ENCODE results near the gene SGSM2. TPM values are rescaled to one million over a fixed set of nuclear protein-coding genes. Genes with fewer than 3 reads are reported as not detected.

The SGSM2 gene
- total RNA-seq, 2 donors from 2014 or later = 20.9 to 31.4 TPM

DNA sequence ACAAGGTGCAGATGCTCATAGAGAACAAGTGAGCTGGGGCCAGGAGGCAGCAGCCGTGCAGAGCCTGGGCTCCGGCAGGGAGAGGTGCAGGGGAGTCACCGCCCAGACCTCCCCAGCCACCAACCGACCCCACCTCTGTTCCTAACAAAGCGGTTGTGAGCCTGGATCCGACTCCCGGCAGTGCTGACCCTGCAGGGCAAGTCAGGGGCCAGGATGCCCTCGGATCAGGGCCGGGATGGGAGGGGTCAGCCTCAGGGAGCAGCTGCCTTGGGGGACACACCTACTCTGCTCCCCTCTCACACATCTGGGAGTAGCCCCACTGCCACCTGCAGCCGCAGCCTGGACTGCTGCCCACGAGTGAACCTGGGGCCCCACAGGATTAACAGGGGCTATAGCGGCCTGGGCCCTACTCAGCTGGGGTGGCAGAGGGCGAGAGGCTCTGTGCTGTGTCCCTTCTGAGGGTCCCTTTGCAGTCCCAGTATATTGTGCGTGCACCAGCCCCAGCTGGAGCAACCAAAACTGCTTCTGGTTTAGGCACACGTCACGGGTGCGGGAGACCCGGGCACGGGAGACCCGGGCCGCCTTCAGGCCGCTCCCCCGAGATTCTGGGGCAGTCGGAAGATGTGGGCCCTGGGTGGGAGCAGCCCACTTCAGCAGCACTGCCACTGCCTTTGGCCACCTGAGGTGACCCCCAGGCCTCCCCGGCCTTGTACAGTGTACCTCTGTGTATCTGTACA, 42.4 kb downstream of the SGSM2 start:
- TF ChIP-seq, protein P1, sequence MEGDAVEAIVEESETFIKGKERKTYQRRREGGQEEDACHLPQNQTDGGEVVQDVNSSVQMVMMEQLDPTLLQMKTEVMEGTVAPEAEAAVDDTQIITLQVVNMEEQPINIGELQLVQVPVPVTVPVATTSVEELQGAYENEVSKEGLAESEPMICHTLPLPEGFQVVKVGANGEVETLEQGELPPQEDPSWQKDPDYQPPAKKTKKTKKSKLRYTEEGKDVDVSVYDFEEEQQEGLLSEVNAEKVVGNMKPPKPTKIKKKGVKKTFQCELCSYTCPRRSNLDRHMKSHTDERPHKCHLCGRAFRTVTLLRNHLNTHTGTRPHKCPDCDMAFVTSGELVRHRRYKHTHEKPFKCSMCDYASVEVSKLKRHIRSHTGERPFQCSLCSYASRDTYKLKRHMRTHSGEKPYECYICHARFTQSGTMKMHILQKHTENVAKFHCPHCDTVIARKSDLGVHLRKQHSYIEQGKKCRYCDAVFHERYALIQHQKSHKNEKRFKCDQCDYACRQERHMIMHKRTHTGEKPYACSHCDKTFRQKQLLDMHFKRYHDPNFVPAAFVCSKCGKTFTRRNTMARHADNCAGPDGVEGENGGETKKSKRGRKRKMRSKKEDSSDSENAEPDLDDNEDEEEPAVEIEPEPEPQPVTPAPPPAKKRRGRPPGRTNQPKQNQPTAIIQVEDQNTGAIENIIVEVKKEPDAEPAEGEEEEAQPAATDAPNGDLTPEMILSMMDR (IDR thresholded peaks at IDR 0.05) = no peak
- Histone ChIP-seq H3K27ac (no peak overlapping the region), H3K27me3 (no peaks in the 10 kb centered on the region), H3K9me3 (no peaks in the 10 kb centered on the region), H3K4me1 (peaks cover 0 to 11% of the 10 kb centered on the region in 2 donors), H3K4me3 (no peak overlapping the region), H3K36me3 (peaks cover 29% of the 10 kb centered on the region)
- DNase-seq (ENCODE audit: low spot score) = no peak

DNA sequence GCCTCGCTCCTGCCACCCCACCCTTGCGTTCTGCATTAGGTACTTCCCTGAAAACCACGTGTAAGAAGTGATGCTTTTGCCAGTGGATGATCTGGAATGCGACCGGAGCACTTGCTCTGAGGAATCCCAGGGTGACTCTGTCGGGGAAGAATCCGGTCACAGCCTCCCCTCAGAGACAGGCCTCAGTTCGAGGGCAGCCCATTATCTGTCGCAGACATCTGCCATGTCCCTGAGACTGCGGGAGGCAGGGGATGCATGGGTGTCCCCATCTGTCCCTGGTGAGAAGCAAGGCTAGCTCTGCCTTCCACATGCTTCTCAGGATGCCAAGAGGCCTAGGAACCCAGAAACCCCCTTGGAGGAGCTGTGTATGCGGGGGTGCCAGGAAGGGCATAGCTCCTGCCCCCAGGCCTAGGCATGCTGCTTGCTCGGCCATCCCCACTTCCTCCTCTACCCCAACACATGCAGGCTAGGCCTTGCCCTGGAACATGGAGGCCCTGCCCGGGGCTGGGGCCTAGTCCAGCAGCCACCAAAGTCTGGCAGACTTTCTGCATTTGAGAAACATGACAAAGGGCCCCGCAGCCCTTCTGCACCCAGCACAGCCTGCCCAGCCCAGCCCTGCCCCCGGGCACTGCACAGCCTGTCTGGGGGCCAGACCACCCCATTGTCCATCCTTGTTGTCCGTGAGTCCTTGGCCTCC, 43.1 kb downstream of the SGSM2 start:
- peaks cover 28% of the 10 kb centered on the region for H3K36me3 ChIP-seq
- TF ChIP-seq, protein P1 (IDR thresholded peaks at IDR 0.05) = no peak
- H3K9me3 ChIP-seq = no peaks in the 10 kb centered on the region
- no peak overlapping the region for H3K27ac ChIP-seq
- H3K27me3 ChIP-seq = no peaks in the 10 kb centered on the region
- DNase-seq (ENCODE audit: low spot score) = no peak
- H3K4me1 ChIP-seq = peaks cover 0 to 19% of the 10 kb centered on the region in 2 donors
- H3K4me3 ChIP-seq = no peak overlapping the region

DNA sequence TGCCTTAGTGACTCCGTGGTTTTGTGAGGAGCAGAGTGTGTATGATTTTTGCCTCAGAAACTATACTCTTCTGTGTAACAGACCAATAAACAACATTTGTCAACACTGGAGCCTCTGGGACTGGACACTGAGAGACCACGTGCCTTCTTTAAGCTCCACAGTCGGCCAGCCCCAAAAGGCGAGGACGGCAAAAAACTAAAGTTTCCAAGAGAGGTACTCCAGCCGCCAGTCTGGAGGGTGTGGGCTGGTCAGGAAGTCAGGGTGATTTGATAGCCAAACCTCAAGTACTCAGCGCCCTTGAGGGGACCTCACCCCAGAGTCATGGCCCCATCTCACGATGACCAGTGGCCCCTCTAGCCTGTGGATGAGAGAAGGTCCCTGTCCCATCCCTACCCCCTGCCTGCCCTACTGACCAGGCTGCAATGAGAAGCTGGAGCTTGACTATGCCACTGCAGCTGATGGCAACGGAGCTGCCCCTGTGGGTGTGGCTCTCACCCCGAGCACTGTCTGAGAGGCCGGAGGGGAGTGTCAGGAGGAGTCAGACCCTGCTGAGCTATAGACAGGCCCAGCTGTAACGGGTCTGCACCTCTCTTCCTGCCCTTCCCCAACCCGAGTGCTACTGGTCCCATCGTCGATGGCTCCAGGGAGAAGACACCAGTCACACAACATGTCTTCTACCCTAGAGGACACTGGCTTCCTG, 43.8 kb downstream of the SGSM2 start:
- TF ChIP-seq, protein P1 (IDR thresholded peaks at IDR 0.05) = no peak
- H3K4me3 ChIP-seq = no peak overlapping the region
- H3K9me3 ChIP-seq = no peaks in the 10 kb centered on the region
- no peak for DNase-seq (ENCODE audit: low spot score)
- H3K4me1 ChIP-seq = peaks cover 0 to 25% of the 10 kb centered on the region in 2 donors
- H3K27me3 ChIP-seq = no peaks in the 10 kb centered on the region
- peaks cover 25% of the 10 kb centered on the region for H3K36me3 ChIP-seq
- H3K27ac ChIP-seq = no peak overlapping the region

DNA sequence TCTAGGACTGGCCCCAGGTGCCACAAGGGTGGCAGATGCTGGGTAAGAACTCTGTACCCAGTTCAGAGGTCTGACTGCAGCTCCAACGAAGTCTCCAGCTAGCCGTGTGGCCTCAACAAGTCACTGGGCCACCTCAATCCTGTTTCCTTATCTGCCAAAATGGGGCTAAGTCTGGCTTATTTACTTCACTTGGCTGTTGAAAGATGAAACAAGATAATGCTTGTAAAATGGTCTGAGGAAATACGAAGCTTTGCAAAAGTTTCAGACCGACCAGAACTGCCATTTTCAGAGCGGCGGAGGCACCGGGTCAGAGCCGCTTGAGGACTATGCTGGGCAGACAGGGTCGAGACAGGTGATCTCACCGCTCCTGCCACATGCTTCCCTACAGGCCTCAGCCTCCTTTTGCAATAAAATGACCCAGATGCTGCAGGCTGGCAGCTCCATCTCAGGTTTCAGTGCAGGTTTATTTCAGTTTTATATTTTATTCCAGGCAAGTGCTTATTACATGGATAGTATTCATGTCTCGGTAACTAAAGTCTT, 46.4 kb downstream of the SGSM2 start:
- no peaks in the 10 kb centered on the region for H3K27me3 ChIP-seq
- no peaks in the 10 kb centered on the region for H3K9me3 ChIP-seq
- TF ChIP-seq, protein P1 (IDR thresholded peaks at IDR 0.05) = no peak
- DNase-seq (ENCODE audit: low spot score) = no peak
- H3K4me3 ChIP-seq = no peak overlapping the region
- peak overlapping the region in 1 of 2 donors; percentile 55 for H3K27ac ChIP-seq
- peaks cover 27% of the 10 kb centered on the region for H3K36me3 ChIP-seq
- H3K4me1 ChIP-seq = peaks cover 0 to 25% of the 10 kb centered on the region in 2 donors

DNA sequence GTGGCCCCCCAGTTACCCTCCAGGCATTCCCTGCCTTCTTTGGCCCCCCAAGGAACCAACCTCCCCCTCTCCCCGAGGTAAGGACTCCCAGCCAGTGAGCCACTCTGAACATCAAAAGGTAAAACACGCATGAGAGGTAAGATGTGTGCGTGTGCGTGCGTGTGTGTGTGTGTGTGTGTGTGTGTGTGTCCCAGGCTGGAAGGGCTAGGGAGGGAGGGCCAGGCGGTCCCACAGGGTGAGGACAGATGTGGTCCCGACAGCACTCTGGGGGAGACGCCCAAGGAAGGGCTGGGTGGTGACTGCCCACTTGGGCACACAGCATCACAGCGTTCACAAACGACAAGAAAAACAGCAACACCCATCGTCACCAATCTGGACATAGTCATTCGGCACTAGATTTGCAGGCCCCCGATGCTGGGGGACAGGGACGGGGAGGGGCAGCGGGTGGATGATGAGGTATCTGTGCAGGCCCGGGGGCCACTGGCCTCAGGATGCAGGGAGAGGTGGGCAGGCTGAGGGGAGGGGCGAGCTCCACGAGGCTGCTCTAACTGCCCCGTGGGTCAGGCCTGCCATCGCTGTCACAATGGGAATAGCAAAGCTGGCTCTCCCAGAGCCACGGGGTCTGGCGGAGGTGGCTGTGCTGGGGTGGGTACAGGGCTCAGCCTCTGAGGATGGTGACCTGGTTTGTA, 47.3 kb downstream of the SGSM2 start:
- peaks cover 0 to 25% of the 10 kb centered on the region in 2 donors for H3K4me1 ChIP-seq
- H3K27ac ChIP-seq = no peak overlapping the region
- TF ChIP-seq, protein P1 (IDR thresholded peaks at IDR 0.05) = no peak
- H3K27me3 ChIP-seq = no peaks in the 10 kb centered on the region
- no peaks in the 10 kb centered on the region for H3K9me3 ChIP-seq
- H3K36me3 ChIP-seq = peaks cover 23% of the 10 kb centered on the region
- no peak for DNase-seq (ENCODE audit: low spot score)
- H3K4me3 ChIP-seq = no peak overlapping the region

All from right atrium auricular region (tissue), 2 donors.